HG02970 (cell line): ENCODE measurements around the gene MYADM.

Experiments used
- ATAC-seq: cut with Tn5 transposase; IDR thresholded peaks from one replicate; pipeline ENCODE4 v1.9.1; 2021; ENCODE audit warnings: mild to moderate bottlenecking, moderate library complexity, moderate number of reproducible peaks; ENCODE audit not compliant: unreplicated experiment, low FRiP score

The MYADM gene

GRCh38 chr19:53883231-53883661, 15.6 kb downstream of the MYADM start:
- no peak for ATAC-seq

GRCh38 chr19:53883741-53884140, 16.1 kb downstream of the MYADM start:
- no peak for ATAC-seq

GRCh38 chr19:53884256-53884655, 16.6 kb downstream of the MYADM start:
- no peak for ATAC-seq

GRCh38 chr19:53885036-53885435, 17.4 kb downstream of the MYADM start:
- ATAC-seq: no peak

GRCh38 chr19:53892301-53892980, 24.8 kb downstream of the MYADM start:
- ATAC-seq: no peak

GRCh38 chr19:53892981-53893325, 25.3 kb downstream of the MYADM start:
- no peak for ATAC-seq

GRCh38 chr19:53894707-53895106, 27.0 kb downstream of the MYADM start:
- ATAC-seq: no peak

- no peak for ATAC-seq
Observed at GRCh38 chr19:53896682-53897081, 29.0 kb downstream of the MYADM start.

GRCh38 chr19:53897459-53897858, 29.8 kb downstream of the MYADM start:
- no peak for ATAC-seq

- no peak for ATAC-seq
Observed at GRCh38 chr19:53898166-53898565, 30.5 kb downstream of the MYADM start.

GRCh38 chr19:53898636-53899341, 31.1 kb downstream of the MYADM start:
- ATAC-seq: no peak

- ATAC-seq: no peak
Observed at GRCh38 chr19:53900191-53900860, 32.6 kb downstream of the MYADM start.

GRCh38 chr19:53903055-53903680, 35.5 kb downstream of the MYADM start:
- no peak for ATAC-seq

GRCh38 chr19:53904909-53905308, 37.2 kb downstream of the MYADM start:
- no peak for ATAC-seq

- ATAC-seq: no peak
Observed at GRCh38 chr19:53905787-53906186, 38.1 kb downstream of the MYADM start.

- no peak for ATAC-seq
Observed at GRCh38 chr19:53906211-53907192, 38.8 kb downstream of the MYADM start.

- ATAC-seq: no peak
Observed at GRCh38 chr19:53907193-53907581, 39.5 kb downstream of the MYADM start.

GRCh38 chr19:53907690-53908089, 40.0 kb downstream of the MYADM start:
- no peak for ATAC-seq

GRCh38 chr19:53908106-53908934, 40.6 kb downstream of the MYADM start:
- no peak for ATAC-seq
